Activated naive CD4-positive, alpha-beta T cell treated with anti-CD3 and anti-CD28 coated beads, Interleukin-2, amount 50 U/mL, for 72 hours (primary cell): ENCODE results near the gene ETV6. TPM values are rescaled to one million over a fixed set of nuclear protein-coding genes. Genes with fewer than 3 reads are reported as not detected.
A peak's percentile ranks its signal among the peaks of the same experiment; 100 is the strongest.
"Not testable (repeated sequence)": the region's sequence is repeated elsewhere in the genome, so short reads cannot be mapped to it uniquely, and the experiment has no call there.

ENCODE experiments used
- ATAC-seq, 2 donors: fragments of 150-1000 bp; cut with Tn5 transposase; 2 replicates each; pipeline ENCODE4 v1.10.0; 2021; ENCODE audit warnings: mild to moderate bottlenecking in 2 of 2, moderate library complexity in 2 of 2
- DNase-seq, 2 donors: peaks; one replicate each; pipeline ENCODE4 v3.0.0; 2021 to 2022; ENCODE audit warnings: low spot score in 2 of 2
- H3K27ac Mint-ChIP-seq, 2 donors: one replicate each; pipeline ENCODE4 v1.8.0; 2022; ENCODE audit warnings: mild to moderate bottlenecking in 2 of 2, mixed read lengths in 2 of 2
- H3K36me3 Mint-ChIP-seq, 2 donors: one replicate each; pipeline ENCODE4 v1.8.0; 2022; ENCODE audit warnings: mixed read lengths in 2 of 2
- H3K9me3 Mint-ChIP-seq, 2 donors: one replicate each; pipeline ENCODE4 v1.8.0; 2022; ENCODE audit warnings: mixed read lengths in 2 of 2
- total RNA-seq, 2 donors: library from RNA; stranded (reverse); gene quantifications; one replicate each; pipeline ENCODE4 v1.2.3, GENCODE V29; 2022

The ETV6 gene
- total RNA-seq, 2 donors from 2014 or later = 15.2 to 80.7 TPM

DNA sequence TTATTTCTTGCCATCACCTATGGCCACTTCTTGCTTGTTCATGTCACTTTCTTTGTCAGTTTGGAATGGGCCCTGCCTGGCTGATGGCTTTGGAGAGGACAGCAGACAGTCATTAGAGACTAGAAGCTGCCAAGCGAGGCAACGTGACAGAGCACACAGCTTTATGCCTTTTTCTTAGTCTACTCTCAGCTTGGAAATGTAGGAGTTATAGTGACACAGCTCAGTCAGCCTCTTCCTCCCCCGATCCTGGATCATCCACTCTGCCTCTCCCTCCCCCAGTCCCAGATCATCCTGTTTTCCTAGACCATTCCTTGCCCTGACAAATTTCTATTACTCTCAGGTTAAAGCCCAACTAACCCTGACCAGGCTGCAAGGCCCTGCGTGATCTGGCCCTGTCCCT is 26.6 kb downstream of the ETV6 start:
- ATAC-seq = no peak
- H3K9me3 Mint-ChIP-seq = no peaks in the 10 kb centered on the region
- H3K36me3 Mint-ChIP-seq = peaks cover 0 to 21% of the 10 kb centered on the region in 2 donors
- H3K27ac Mint-ChIP-seq = no peak overlapping the region
- no peak for DNase-seq

- Mint-ChIP-seq H3K27ac (no peak overlapping the region), H3K9me3 (no peaks in the 10 kb centered on the region), H3K36me3 (peaks cover 0 to 28% of the 10 kb centered on the region in 2 donors)
- DNase-seq (no peak), ATAC-seq (no peak)
Observed at GRCh38 chr12:11677093-11677492, 27.6 kb downstream of the ETV6 start.

DNA sequence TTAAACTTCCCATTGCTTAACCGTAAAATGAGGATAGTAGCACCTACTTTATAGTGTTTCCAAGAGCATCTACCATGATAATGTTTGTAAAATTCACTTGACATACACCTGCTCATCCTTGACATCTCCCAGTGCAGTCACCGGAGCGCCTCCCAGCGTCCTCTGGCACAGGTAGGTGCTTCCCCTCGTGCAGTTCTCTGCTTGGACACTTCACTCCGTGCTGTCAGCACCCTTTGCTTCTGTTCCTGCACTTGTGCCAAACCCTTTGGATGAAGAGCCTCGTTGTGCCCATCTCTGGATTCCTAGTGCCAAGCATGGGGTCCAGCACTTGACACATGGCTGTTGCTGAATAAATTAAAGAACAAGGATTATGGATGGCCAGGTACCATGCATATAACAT is 28.3 kb downstream of the ETV6 start:
- no peaks in the 10 kb centered on the region for H3K9me3 Mint-ChIP-seq
- no peak overlapping the region for H3K27ac Mint-ChIP-seq
- H3K36me3 Mint-ChIP-seq = peaks cover 0 to 34% of the 10 kb centered on the region in 2 donors
- no peak for ATAC-seq
- no peak for DNase-seq

GRCh38 chr12:11678781-11679180 is 29.3 kb downstream of the ETV6 start:
- no peaks in the 10 kb centered on the region for H3K9me3 Mint-ChIP-seq
- H3K27ac Mint-ChIP-seq = no peak overlapping the region
- ATAC-seq = no peak
- DNase-seq = no peak
- peaks cover 0 to 34% of the 10 kb centered on the region in 2 donors for H3K36me3 Mint-ChIP-seq

- H3K36me3 Mint-ChIP-seq = peaks cover 0 to 34% of the 10 kb centered on the region in 2 donors
- H3K27ac Mint-ChIP-seq = no peak overlapping the region
- H3K9me3 Mint-ChIP-seq = no peaks in the 10 kb centered on the region
- no peak for DNase-seq
- ATAC-seq = no peak
Observed at GRCh38 chr12:11681207-11681606, 31.7 kb downstream of the ETV6 start.

- peaks cover 0 to 34% of the 10 kb centered on the region in 2 donors for H3K36me3 Mint-ChIP-seq
- not testable (repeated sequence) for ATAC-seq
Observed at GRCh38 chr12:11681695-11682094, 32.2 kb downstream of the ETV6 start.

DNA sequence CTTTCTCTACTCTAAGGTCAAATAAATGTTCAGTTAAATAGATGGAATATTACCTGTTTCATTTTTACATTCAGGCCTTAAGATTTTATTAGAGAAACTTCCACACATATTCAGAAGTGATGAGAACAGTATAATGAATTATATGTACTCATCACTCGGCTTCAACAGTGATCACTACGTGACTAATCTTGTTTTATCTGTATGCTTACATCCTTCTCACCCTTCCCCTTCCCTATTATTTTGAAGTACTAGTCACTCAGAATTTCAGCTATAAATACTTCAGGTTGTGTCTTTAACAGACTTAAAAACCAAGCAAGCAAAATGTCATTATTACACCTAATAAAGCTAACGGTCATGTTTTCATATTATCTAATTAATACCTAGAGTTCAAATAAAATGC is 34.9 kb downstream of the ETV6 start:
- DNase-seq (no peak), ATAC-seq (no peak)
- H3K27ac Mint-ChIP-seq = no peak overlapping the region
- H3K9me3 Mint-ChIP-seq = no peaks in the 10 kb centered on the region
- H3K36me3 Mint-ChIP-seq = peaks cover 0 to 13% of the 10 kb centered on the region in 2 donors

More at GRCh38 chr12:11681695-11682094, 32.2 kb downstream of the ETV6 start:
- H3K9me3 Mint-ChIP-seq, DNase-seq, H3K27ac Mint-ChIP-seq: not testable (repeated sequence)

DNA sequence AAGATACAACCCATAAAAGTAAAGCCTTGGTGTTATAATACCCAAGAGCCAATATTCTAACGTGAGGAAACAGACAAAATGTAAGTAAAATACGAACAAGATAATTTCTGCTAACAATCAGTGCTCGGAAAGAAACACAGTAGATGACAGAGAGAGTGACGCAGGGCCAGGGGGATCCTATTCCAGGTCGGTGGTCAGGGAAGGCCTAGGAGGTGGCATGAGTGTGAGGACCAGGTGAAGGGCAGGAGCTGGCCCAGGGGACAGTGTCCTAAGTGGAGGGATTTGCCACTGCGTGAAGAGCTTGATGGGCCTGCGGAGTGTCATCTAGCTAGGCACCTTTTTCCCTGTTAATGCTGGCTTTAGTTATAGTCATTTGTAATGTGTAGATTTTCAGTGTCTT is 35.3 kb downstream of the ETV6 start:
- peaks cover 0 to 13% of the 10 kb centered on the region in 2 donors for H3K36me3 Mint-ChIP-seq
- H3K27ac Mint-ChIP-seq = no peak overlapping the region
- DNase-seq = no peak
- ATAC-seq = no peak
- H3K9me3 Mint-ChIP-seq = no peaks in the 10 kb centered on the region

- DNase-seq (no peak), ATAC-seq (no peak)
- H3K27ac Mint-ChIP-seq = no peak overlapping the region
- peaks cover 0 to 13% of the 10 kb centered on the region in 2 donors for H3K36me3 Mint-ChIP-seq
- H3K9me3 Mint-ChIP-seq = no peaks in the 10 kb centered on the region
Observed at GRCh38 chr12:11685316-11685715, 35.8 kb downstream of the ETV6 start.

GRCh38 chr12:11685716-11686115 is 36.2 kb downstream of the ETV6 start:
- Mint-ChIP-seq H3K36me3 (peaks cover 0 to 13% of the 10 kb centered on the region in 2 donors), H3K9me3 (no peaks in the 10 kb centered on the region), H3K27ac (peak overlapping the region in 1 of 2 donors; percentile 46)
- DNase-seq (no peak), ATAC-seq (no peak)

- ATAC-seq (no peak), DNase-seq (no peak)
- H3K9me3 Mint-ChIP-seq = no peaks in the 10 kb centered on the region
- peaks cover 0 to 16% of the 10 kb centered on the region in 2 donors for H3K36me3 Mint-ChIP-seq
- H3K27ac Mint-ChIP-seq = peak overlapping the region in 1 of 2 donors; percentile 12
Observed at GRCh38 chr12:11686120-11686519, 36.6 kb downstream of the ETV6 start.

DNA sequence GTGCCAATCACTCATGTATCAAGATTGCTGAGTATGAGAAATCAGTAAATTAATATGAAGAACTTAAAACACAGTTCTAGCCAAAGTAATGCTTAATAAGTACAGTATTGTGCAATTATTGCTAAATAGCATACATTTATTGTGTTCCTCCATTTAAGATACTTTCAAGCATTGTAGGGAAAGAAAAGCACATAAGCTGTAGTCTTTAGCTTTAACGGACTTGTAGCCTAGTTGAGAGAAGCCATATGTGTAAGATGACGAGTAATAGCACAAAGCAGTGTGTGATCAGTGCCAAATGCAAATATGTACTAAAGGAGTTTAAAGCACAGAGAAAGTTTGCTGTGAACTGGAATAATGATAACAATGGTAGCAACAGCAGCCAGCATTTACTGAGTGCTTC is 38.1 kb downstream of the ETV6 start:
- DNase-seq = no peak
- no peaks in the 10 kb centered on the region for H3K9me3 Mint-ChIP-seq
- peaks cover 0 to 19% of the 10 kb centered on the region in 2 donors for H3K36me3 Mint-ChIP-seq
- no peak for ATAC-seq
- no peak overlapping the region for H3K27ac Mint-ChIP-seq

DNA sequence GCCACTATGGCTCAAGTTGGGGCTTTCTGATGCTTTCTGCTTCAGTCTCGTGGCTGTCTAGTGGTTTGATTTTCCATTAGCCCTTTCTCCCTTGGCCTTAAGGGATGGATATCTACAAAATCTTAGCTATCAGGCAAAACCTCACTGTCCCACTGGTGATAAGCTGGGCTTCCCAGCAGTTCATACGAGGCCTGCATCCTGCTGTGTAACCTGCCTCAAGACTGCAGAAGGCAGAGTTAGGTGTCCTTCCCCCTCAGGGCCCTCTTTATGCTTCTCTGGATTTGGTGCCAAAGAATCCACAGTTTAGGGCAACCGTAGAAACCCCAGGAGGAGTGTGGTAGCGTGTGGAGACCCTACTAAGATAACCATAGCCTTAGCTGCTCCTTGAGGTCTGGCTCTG is 38.9 kb downstream of the ETV6 start:
- Mint-ChIP-seq H3K36me3 (peaks cover 0 to 18% of the 10 kb centered on the region in 2 donors), H3K27ac (no peak overlapping the region), H3K9me3 (no peaks in the 10 kb centered on the region)
- ATAC-seq (no peak), DNase-seq (no peak)

GRCh38 chr12:11688831-11689230 is 39.4 kb downstream of the ETV6 start:
- Mint-ChIP-seq H3K27ac (no peak overlapping the region), H3K9me3 (no peaks in the 10 kb centered on the region), H3K36me3 (peaks cover 0 to 18% of the 10 kb centered on the region in 2 donors)
- DNase-seq (no peak), ATAC-seq (no peak)

- Mint-ChIP-seq H3K9me3 (no peaks in the 10 kb centered on the region), H3K27ac (no peak overlapping the region), H3K36me3 (peaks cover 0 to 22% of the 10 kb centered on the region in 2 donors)
- ATAC-seq (no peak), DNase-seq (no peak)
Observed at GRCh38 chr12:11689591-11690186, 40.2 kb downstream of the ETV6 start.

GRCh38 chr12:11693067-11693466 is 43.6 kb downstream of the ETV6 start:
- Mint-ChIP-seq H3K9me3 (no peaks in the 10 kb centered on the region), H3K27ac (no peak overlapping the region), H3K36me3 (peaks cover 0 to 50% of the 10 kb centered on the region in 2 donors)
- no peak for ATAC-seq
- no peak for DNase-seq

- Mint-ChIP-seq H3K9me3 (no peaks in the 10 kb centered on the region), H3K36me3 (peaks cover 0 to 55% of the 10 kb centered on the region in 2 donors), H3K27ac (no peak overlapping the region)
- DNase-seq = no peak
- ATAC-seq = no peak
Observed at GRCh38 chr12:11693601-11694000, 44.1 kb downstream of the ETV6 start.

GRCh38 chr12:11694528-11694927 is 45.1 kb downstream of the ETV6 start:
- ATAC-seq = no peak
- Mint-ChIP-seq H3K36me3 (peaks cover 0 to 55% of the 10 kb centered on the region in 2 donors), H3K9me3 (no peaks in the 10 kb centered on the region), H3K27ac (no peak overlapping the region)
- no peak for DNase-seq
